ENCODE measurements around the gene GON4L. TPM values are rescaled to one million over a fixed set of nuclear protein-coding genes. Genes with fewer than 3 reads are reported as not detected.

GON4L gene
- total RNA-seq, 4 donors from 2014 or later: 30.9 to 42.8 (median 36.3) TPM

DNA sequence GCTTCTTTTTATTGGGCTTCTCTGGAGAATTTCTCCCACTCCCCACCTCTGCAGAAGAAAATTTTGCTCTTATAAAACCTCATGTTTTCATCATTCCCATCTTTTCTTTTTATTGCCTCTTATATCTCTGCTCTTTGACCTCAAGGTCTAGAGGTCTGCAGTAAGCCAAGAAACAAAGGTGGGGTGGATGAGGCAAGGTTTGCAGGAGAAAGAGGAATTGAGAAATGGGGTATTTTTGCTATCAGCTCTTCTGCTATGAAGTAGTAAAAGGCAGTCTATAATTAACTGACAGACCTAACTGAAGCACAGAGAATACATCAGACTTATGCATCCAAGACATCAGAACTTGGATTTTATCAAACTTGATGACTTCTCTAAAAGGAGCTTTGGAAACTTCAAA is 25.2 kb upstream of the GON4L start:
- TF ChIP-seq, protein P1, sequence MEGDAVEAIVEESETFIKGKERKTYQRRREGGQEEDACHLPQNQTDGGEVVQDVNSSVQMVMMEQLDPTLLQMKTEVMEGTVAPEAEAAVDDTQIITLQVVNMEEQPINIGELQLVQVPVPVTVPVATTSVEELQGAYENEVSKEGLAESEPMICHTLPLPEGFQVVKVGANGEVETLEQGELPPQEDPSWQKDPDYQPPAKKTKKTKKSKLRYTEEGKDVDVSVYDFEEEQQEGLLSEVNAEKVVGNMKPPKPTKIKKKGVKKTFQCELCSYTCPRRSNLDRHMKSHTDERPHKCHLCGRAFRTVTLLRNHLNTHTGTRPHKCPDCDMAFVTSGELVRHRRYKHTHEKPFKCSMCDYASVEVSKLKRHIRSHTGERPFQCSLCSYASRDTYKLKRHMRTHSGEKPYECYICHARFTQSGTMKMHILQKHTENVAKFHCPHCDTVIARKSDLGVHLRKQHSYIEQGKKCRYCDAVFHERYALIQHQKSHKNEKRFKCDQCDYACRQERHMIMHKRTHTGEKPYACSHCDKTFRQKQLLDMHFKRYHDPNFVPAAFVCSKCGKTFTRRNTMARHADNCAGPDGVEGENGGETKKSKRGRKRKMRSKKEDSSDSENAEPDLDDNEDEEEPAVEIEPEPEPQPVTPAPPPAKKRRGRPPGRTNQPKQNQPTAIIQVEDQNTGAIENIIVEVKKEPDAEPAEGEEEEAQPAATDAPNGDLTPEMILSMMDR (IDR thresholded peaks at IDR 0.05; ENCODE audit: low read depth): no peak

DNA sequence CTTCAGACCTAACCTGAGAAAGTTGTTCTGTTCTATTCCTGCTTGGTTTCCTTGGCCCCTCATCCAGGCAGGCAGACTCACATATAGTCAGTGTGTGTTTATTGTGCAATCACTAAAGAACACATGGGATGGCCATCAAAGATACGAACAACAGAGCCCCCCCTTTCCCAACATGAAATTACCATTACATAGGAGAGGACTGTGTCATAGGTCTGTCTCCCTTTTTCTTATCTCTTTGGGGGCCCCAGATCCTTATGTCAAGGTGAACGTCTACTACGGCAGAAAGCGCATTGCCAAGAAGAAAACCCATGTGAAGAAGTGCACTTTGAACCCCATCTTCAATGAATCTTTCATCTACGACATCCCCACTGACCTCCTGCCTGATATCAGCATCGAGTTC is 23.9 kb upstream of the GON4L start:
- TF ChIP-seq, protein P1 (IDR thresholded peaks at IDR 0.05; ENCODE audit: low read depth): no peak

DNA sequence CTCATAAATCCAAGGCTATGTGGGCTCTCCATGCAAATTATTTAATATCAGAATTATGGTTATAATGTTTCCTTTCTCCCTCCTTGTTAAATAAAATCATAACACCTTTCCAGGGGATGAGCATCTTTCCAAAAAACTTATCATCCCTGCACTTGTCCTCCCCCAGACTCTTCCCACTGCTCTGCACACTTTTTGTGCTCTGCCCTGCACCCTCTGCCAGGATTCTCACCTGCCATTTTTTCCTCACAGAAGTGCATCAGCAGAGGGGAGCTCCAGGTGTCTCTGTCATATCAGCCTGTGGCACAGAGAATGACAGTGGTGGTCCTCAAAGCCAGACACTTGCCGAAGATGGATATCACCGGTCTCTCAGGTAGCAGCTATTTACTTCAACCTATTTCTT is 23.2 kb upstream of the GON4L start:
- TF ChIP-seq, protein P1 (IDR thresholded peaks at IDR 0.05; ENCODE audit: low read depth): no peak

DNA sequence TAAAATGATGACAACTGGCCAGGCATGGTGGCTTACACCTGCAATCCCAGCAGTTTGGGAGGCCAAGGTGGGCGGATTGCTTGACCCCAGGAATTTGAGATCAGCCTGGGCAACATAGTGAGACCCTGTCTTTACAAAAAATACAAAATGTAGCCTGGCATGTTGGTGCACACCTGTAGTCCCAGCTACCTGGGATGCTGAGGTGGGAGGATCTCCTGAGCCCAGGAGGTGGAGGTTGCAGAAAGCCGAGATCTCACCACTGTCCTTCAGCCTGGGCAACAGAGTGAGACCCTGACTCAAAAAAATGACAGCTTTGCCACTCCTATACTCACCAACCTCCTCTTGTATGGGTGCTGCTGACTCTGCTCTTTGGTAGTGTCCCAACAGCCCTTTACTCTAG is 20.9 kb upstream of the GON4L start:
- TF ChIP-seq, protein P1 (IDR thresholded peaks at IDR 0.05; ENCODE audit: low read depth): no peak

DNA sequence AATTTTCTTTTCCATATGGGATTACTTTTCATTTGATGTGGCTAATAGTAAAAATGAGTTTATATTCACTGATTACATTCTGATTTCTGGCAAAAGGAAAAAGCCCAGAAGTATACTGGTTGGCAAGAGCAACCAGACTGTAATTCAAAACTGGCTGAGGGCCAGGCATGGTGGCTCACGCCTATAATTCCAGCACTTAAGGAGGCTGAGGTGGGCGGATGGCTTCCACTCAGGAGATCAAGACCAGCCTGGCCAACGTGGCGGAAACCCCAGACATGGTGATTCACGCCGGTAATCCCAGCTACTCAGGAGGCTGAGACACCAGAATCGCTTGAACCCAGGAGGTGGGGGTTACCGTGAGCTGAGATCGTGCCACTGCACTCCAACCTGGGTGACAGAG is 16.8 kb upstream of the GON4L start:
- TF ChIP-seq, protein P1 (IDR thresholded peaks at IDR 0.05; ENCODE audit: low read depth): no peak

DNA sequence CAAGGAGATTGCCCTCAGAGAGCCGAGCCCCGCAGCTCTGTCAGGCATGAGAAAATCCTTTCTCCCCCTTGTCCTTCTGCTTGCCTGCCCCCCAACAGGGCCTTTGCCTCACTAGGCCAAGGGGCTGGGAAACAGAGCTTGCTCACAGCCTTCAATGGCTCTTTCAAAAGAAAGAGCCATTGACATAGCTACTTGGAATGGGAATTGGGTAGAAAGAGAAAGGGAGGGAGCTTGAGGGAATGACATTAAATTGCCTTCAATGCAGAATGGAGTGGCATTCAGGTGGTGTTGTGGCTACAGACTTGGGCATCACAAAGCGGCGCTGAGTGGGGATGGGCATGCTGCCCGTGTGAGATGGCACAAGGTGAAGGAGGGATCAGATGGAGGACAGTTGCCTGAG is 15.5 kb upstream of the GON4L start:
- TF ChIP-seq, protein P1 (IDR thresholded peaks at IDR 0.05; ENCODE audit: low read depth): no peak

DNA sequence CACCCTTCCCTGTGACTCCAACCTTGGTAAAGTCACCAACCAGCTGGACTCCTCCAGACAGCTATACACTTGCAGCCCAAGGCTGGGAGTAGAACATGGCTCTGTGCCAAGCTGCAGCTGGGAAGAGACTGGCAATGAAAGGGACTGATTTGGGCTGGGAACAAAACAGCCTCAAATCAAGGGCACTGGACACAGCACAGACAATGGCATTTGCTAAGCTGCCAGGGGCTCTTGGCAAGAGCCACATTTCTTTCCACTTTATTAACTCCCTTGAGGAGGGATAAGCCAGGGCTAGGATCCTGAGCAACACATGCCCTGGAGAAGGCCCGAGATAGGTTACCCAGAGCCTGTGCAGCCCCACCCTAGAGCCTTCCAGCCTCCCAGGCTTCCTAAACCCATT is 14.4 kb upstream of the GON4L start:
- TF ChIP-seq, protein P1 (IDR thresholded peaks at IDR 0.05; ENCODE audit: low read depth): no peak
